ENCODE results near the gene BCL11A. TPM values are rescaled to one million over a fixed set of nuclear protein-coding genes. Genes with fewer than 3 reads are reported as not detected.

The BCL11A gene
- total RNA-seq: 30.9 TPM

DNA sequence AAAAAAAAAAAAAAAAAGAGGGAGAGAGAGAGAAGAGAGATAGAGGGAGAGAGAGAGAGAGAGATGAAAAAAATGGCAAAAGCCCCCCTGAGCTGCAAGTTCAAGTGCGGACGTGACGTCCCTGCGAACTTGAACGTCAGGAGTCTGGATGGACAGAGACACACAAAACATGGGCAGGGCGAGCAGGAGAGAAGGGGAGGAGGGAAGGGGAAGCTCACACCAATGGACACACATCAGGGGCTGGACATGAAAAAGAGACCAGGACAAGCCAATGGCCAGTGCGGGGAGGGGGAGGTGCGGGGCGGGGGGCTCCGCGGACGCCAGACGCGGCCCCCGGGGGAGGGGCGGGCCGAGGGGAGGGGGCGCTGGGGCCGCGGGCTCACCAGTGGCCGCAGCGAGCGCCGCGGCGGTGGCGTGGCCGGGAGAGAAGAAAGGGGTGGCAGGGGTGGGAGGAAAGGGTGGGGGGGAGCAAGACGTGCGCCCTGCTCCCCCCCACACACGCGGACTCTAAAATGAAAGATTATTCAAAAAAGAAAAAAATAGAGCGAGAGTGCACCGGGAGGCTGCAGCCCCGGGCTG, at the start of gene BCL11A:
Gene BCL11A (minus strand): TSS at position 160 of the 579 bp plus-strand sequence. CDS start 384 bp downstream, outside the sequence.
- DNase-seq: peak; percentile 73

DNA sequence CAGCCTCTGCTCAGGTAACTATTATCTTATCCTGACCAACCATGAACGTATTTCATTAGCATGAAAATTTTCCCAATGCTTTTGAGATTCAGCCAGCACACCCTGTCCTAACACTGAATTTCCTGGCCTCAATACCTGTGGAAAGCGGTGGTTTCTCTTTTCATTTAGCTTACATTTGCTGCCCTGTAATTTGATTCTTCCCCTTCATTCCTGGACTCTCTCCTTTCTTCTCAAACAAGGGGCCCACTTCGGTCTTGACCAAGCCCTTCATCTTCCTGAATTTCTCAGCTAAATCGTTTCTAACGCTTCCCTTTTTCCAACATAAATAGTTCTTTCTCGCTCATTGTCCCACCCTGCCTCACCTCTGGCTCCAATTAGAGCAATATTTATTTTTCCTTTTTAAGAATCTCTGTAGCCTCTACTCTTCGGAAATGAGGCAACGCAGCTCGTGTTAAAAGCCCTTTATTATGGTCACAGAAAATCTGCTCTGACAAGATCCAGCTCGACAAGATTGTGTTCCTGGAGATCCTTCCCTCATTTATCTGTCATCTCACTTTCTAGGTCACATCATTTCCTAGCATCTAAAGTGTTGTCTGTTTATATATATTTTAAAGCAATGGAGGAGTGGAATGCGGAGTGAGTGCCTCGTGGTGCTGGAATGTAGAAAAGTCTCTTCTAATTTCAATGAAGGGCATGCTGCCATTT, 49.5 kb upstream of the BCL11A start:
- no peak for DNase-seq

DNA sequence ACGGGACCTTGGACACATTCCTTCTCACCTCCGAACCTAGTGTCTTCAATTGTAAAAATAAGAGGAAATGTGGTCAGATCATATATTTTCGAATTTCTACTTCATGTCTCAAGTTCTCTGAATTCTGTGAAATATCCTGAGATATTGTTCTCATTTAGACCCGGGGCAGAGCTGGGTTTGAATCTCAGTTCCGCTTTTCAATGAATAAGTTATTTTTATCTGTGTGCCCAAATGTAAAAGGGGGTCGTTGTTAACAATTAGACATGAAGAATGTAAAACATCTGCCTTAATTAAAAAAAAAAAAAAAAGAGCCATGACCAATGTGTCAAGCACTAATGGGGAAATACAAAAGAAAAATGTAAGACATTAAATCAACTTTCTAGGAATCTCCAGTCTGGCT, 48.9 kb upstream of the BCL11A start:
- no peak for DNase-seq

DNA sequence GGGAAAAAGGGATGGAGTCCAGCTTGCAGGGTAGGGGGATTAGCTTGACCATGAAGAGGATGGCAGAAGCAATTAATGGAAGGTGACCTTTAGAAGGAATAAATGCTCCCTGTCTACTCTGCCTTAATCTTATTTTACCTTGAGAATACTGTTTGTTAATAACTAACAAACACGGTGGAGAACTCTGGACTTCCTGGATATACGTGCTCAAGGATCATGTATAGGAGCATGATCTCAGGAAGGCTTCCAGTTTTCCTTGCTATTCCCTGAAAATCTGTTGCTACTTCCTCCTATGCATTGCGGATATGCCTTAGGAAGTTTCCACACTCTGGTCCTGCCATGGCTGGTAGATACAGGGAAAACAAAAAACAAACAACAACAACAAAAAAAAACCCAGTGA, 44.8 kb upstream of the BCL11A start:
- DNase-seq: no peak

DNA sequence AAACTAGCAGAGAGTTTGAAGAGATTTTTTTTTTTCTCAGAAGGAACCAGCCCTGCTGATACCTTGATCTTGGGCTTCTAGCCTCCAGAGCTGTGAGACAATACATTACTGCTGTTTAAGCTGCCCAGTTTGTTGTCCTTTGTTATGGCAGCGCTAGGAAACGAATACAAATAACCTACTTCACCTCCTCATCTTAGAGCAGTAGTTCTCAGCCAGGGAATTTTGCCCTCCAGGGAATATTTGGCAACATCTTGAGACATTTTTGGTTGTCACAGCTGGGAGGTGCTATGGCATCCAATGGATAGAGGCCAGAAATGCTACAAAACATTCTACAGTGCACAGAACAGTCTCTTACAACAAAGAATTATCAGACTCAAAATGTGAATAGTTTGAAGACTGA, 43.9 kb upstream of the BCL11A start:
- peak; percentile 2 for DNase-seq

DNA sequence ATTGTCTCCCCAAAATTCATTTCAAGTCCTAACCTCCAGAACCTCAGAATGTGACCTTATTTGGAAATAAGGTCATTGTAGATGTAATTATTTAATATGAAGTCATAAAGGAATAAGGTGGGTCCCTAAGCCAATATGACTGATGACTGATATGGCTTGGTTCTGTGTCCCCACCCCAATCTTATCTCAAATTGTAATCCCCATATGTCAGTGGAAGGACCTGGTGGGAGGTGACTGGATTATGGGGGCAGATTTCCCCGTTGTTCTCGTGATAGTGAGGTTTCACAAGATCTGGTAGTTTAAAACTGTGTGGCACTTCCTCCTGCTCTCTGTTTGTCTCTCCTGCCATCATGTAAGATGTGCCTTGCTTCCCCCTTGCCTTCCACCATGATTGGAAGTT, 43.0 kb upstream of the BCL11A start:
- no peak for DNase-seq

DNA sequence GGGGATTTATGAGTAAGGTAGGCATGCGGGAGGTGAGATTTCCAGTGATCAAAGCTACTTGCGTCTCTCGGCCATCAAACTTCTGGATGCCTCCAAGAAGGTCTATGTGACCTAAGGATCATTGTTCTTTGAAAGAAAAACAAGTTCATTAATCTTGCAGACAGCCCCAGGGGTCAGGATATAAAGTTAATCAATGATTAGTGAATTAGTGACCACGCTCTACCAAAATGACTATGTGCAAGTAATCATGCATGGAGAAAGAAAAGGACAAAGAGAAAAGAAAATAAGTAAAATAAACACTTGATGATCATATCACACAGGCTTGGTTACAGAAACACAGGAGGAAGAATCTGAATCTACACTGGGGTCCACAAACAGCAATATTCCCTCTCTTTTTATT, 42.5 kb upstream of the BCL11A start:
- no peak for DNase-seq

DNA sequence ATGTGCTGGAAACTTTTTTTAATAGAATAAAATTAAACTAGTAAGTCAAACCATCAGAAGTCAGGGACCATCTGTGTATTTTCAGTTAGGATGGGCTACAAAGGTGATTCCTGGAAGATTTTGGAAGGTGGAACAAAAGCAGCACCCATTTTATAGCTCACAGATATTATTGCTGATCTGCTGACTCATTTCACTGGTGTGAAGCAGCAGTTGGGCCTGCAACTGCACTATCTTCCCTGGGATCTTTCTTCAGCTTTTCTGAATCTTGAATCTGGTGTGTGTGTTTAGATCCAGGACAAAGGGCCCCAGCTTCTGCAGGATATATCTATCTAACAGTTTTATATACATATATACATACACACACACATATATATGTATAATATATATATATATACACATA, 35.6 kb upstream of the BCL11A start:
- DNase-seq: no peak

DNA sequence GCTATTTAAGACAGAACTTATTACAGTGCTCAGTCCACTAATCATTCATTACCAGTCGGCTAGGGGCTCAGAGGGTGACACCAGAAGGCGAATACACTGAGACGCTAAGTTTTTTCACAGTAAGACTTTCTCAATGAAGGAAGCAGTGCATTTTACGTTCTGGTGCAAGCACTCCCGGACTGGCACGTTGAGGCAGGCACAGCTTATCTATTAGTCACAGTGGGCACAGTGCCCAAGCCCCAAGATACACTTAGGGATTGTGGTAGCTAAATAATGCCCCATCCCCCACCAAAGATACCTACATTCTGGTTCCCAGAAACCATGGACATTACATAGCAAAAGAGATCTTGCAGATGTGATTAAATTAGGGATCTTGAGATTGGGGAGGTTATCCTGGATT, 32.6 kb upstream of the BCL11A start:
- DNase-seq: no peak

DNA sequence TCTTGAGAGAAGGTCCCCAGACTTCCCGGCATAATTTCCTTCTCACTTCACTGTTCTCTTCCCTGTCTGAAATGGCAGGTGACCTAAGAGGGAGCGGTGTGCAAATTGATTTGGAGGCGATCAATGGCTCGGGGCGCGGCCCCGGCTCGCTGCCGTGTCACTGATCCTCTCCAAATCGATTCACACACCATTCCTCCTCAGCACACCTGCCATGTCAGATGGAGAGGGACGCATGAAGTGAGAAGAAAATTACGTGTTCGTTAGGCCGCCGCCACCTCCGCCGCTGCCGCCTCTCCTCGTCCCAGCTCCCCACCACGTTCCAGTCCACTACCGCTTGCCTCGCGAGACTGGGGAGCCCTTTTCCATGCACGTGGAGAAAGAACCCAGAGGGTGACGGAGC, 31.8 kb upstream of the BCL11A start:
- no peak for DNase-seq

DNA sequence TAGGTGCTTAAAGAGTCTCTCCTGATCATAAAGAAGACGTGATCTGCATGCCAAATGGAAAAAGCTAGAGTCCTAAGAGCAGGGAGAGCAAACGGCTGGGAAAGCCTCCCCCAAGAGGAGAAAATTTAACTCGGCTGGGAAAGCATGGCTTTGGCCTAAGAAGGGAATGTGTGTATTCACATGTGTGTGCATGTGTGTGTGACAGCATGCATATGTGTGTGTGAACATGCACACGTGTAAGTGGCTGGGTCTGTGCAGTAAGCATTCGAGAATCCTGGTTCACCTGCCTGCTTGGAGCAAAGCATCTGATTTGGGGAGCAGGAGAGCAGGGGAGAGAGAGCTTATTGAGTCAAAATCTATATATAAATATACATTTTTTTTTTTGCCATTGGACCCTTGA, 30.1 kb upstream of the BCL11A start:
- no peak for DNase-seq

DNA sequence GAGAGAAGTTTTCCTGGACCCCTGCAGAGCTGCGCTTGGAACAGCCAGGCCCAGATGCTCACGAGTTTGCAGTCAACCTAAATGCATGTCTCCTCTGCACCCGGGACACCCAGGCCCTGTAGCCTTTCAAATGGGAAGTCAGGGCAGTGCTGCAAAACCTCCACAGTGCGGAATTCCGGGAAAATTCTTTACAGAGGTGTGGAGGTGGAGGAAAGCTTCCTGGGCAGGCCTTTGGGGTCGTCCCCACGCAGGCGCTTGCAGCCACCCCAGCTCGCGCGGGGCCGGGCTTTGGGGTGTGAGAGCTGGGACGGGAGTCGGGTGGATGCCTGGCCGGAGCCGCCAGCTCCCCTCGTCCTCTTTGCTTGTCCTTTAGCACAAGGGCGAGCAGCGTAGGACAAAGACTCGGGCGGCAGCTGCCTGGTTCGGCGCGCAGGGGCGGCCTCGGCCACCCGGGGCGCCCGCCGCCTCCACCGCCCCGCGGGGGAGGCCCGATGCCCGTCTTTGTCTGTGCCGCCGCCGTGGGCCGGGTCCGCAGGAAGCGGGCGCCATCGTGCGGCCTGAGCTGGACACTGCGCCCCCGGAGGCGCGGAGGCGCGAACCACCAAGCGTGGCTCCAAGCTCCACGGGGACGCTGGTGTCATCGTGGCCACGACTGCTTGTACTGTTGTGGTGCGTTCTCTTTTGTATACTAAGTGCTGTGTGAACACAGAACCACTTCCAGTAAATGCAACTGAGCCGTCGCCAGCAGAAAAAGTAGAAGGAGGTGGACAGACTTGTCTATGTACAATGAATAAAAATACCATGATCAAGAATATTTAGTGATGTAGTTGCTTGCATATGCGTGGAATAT, 28.2 kb upstream of the BCL11A start:
- peak; percentile 30 for DNase-seq

DNA sequence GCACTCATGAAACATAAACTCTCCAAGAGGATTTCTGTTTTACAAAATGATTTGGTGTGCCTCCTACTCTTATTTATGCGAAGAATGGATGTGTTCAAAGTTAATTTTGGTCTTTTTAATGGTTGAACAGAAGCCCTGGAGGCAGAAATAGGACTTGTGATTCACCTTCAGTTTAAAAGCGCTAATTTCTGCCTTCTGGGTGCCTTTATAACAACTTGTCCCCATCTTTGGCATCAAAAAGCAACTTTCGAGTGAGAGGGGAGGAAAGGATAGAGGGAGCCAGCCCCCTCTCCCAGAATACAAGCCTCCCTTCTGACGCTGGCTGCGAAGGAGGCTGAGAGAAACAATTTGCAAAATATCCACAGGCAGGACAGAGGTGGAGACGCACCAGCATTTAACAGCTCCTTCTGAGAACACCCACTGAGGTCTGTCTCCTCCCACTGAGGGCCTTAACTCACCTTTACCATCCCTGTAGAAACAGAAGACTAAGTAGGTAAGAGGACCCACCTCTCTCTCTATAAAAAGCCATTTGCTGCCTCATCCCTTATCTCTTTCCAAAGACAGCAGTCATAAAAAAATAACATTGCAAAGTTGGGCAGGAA, 24.3 kb upstream of the BCL11A start:
- DNase-seq: no peak

DNA sequence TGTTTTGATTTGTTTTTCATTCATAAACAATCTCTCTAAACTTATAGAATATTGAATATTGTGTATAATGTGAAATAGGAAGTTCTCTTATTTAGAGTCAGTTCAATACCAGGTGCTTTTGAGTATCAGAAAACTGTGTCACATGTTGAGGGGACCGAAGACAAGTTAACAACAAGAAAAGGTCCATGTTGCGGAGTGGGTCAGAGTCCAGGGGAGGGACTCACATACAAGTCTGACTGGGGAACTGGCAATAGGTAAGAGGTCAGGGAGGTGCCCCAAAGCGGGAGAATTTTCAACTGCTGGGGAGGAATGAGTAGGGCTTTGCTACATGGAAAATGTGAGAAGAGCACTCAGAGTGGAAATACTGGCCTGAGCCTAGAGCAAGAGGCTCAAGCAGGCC, 19.8 kb upstream of the BCL11A start:
- DNase-seq: no peak

DNA sequence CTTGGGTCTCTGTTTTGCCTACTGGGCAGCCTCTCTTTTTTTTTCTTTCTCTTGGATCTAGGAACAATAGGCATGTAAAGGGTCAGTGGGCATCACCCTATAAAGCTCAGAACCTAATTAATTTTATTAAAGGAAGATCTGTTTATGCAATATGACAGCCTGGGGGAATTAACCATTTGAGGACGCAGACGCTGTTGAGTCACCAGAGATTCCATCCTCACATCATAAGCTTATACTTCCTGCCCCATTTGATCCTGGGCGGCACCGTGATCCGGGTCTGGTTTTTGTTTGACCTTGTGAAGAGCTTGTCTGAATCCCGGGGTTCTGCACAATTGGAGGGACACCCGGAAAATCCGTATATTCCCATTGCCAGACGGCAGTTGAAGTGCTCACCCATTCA, 16.8 kb upstream of the BCL11A start:
- DNase-seq: no peak

DNA sequence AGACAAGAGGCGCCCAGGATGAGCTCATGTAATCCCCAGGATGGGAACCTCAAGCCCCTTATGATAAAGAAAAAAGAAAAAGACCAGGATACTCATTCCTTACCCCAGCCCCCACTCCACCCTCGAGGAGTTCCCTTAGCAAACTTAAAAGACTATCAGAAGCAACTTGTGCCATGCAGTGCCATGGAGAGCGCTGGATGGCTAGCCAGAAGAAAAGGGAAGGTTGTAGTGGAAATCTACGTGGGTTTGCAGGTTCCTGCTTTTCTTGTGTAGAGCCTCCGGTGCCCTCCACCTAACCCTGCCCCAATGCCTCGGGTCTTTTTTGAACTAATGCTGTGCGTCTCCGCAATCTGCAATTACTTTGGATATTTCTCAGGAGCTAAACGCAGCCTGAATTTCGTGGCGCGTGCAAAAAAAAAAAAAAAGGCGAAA, 16.2 kb upstream of the BCL11A start:
- DNase-seq: peak; percentile 12

DNA sequence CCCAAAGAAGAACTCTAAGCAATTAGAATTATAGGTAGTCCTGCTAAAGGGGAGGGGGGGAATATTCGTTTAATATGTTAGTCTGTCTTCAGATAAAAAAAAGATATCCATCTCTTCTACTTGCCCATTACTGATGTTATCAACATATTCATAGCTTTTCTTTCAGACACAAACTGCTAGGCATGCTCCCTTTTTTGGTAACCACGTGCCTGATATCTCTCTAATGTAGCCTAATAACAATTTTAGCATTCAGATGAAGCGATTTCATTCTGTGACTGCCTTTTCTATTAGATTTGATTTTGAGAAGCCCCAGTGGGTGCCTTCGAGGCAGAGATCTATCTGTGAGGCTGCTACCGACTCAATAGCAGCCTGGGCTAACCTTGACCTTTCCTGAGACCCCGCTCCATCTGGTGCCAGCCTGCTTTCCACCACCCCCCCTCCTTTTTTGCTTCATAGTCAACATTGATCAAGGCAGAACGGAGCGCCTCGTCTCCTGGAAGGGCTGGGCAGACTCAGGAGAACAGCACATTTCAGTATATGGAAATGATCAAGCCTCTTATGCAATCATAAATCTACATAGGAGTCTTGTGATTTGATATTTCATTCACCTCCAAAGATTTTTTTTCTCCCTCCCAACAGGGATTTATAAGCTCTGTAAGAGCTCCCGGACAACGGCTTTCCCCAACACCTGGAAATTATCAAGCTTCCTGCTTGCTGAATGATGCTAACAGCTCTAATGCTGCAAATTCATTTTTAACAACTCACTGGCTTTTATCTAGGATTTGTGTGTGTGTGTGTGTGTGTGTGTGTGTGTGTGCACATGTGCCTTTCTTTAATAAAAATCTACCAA, 14.7 kb upstream of the BCL11A start:
- DNase-seq: no peak

DNA sequence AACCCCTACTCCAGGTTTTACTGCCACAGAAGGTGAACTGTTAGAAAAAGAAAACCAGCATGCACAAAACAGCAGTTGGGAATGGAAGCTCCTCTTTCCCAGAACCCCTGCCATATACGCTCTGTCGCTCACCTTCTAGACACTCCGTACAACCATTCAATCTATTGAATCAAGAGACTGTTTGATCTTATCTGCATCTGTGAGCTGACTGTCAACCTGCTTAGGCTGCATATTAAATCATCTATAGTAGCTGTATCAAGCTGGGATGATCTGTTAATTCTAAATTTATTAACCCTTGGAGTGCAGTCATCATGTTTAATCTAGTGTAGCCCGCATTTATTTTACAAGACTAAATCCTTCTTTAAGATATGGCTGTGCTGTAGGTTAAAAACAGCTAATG, 13.6 kb upstream of the BCL11A start:
- no peak for DNase-seq

DNA sequence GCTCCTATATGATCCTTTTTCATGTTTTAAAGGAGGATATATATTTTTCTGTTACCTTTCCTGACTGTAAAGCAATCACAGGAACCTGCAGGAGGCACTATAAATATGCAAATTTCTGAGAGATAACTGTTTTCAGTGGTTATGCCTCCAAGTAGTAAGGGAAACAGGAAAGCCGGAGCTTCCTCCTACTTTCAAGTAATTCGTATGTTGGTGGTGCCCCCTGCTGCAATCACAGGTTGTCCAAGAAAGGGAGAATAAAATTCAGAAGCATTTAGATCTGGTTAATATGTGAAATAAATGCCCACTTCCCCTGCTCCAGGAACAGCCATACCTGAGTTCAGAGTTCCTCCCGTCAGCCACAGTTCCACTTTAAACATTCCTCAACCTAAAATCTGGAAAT, 12.0 kb upstream of the BCL11A start:
- DNase-seq: no peak

DNA sequence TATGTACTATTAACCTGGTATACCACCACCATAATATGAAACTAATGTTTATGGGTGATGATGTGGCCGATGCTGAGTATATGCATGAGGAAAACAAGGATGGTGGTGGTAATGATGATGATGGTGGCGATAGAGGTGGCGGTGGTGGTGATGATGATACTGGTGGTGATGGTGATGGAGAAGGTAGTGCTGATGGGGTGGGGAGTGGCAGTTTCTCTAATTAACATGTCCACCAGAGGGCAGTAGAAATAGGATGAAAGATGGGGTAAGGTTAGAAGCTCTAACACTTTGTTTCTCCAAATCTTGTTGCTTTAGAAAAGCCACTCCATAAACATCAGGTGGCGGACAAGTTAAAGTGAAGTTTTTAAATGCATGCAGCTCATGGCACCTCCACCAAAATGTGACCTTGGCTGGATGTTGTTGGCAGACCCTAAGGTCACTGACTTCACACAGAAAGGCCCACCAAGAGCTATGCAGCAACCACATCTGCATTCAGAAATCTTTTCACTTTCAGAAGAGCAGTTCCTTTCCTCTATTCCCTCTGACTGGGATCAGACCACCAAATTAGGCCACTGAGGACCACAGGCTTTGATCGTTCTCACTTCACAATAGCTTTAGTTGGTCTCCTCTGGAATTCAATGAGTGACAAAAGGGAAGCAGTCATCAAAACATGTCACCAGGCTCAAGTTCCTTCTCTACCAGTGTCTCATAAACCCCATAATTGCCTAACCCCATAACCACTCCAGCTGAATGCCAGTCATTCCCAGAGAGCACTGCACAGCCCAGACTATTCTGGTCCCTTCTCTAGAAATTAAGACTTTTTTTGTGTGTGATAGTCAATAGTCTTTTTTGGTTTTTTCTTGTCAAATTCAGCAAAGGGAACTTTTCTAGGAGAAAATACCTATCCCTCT, 7.5 kb upstream of the BCL11A start:
- no peak for DNase-seq

DNA sequence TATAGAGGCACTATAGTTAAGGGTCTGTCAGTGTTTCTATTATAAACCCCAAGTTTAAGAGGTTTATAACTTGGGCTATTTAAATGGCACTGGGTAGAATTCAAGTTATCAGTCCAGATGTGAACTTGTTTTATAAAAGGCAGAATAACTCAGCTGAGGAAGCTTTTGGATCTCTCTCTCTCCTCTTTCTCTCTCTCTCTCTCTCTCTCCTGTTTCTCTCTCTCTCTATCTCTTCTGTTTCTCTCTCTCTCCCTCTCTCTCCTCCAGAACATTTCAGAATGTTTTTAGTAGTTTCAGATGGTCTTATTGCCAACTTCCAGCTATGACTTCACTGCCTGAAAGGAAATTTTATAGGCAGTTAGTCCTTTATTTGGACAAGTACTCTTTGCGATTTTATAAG, 6.4 kb upstream of the BCL11A start:
- no peak for DNase-seq

All from skin of body (tissue), 2 donors.